Ammon's horn (tissue), 1 donor: ENCODE results near the gene NLK.
"Not testable (repeated sequence)": the region's sequence is repeated elsewhere in the genome, so short reads cannot be mapped to it uniquely, and the experiment has no call there.

Source experiments
- DNase-seq: peaks from one replicate; pipeline ENCODE4 v3.0.0-alpha.2; 2016; ENCODE audit warnings: low spot score

The NLK gene

GRCh38 chr17:28072936-28073533, 30.6 kb downstream of the NLK start:
- no peak for DNase-seq

DNA sequence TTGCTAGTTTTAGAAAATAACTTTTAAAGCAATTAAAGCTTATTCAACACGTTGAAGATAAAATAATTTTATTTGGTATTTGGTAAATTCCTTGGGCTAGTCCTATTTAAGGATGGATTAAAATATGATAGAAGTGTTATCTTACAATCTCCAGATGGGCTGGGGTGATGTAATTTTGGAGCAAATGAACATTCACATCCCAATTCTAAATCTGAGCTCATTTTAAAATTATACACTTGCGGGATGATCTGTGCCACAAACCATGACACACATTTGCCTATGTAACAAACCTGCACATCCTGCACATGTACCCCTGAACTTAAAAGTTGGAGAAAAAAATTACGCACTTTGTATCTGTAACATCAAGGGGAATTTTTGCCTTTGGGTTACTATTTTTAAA, 31.5 kb downstream of the NLK start:
- no peak for DNase-seq

DNA sequence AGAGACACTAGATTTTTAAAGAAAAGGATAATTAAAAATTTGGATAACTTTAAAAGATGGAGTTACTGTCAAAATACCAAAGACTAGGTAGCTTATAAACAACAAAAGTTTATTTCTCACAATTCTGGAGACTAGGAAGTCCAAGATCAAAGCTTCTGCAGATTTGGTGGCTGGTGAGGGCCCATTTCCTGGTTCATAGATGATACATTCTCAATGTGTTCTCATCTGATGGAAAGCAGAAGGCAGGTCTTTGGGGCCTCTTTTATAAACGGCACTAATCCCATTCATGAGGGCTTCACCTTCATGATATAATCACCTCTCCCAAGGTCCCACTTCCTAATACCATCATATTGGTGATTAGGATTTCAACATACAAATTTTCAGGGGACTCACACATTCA, 33.7 kb downstream of the NLK start:
- no peak for DNase-seq

- DNase-seq, result not testable (repeated sequence)
These were observed 34.7 kb downstream of the NLK start for GRCh38 chr17:28077140-28077539.

- DNase-seq, result no peak
These were observed 36.1 kb downstream of the NLK start for GRCh38 chr17:28078341-28079229.

DNA sequence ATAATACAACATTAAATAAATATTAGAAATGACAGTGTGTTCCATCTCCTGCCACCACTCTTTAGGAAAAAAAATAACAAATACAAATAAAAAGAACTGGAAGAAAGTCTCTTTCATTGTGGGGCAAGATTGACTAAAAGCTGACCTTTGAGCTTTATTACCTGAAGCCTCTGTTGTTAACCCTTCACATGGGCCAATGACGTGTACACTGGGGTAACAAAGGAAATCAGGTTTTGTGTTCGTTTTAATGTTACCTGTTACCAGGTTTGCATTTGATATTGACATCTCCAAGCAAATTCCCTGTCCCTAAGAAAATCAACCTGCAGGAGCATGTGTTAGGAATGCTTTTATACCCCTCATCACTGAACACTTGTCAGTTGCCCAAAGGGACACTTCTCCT, 39.0 kb downstream of the NLK start:
- DNase-seq, result no peak

GRCh38 chr17:28085766-28086165, 43.3 kb downstream of the NLK start:
- DNase-seq, result no peak

DNA sequence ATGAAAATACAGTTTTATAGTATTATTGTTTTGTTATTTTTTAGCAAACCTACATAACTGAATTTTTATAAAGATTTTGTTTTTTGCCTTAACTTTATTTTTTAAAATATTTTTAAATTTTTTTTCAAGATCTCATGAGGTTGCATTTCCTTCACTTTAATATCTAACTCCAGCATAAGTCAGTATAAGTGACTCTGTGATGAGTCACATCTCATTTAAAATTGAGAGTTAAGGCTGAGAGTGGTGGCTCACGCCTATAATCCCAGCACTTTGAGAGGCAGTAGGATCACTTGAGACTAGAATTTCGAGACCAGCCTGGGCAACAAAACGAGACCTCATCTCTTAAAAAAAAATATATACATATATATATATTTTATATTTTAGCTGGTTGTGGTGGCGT, 44.0 kb downstream of the NLK start:
- DNase-seq, result no peak

DNA sequence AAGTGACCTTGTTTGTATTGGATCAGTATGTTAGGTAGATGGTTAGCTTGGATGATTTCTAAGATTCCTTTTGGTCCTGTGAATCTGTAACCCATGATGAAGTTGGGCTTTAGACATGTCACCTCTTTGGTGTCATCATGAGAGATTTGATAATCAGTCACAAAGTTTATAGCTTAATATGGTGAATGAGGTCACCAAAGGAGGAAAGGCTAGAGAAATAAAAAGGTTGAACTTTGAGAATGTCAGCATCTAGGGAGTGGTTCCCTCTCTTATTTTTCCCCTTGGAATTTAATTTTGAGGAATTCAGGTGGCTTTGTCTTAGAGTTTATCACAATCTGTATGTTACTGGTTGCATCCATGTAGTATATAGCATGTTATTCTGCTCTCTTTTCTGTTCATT, 45.3 kb downstream of the NLK start:
- DNase-seq, result no peak

GRCh38 chr17:28090551-28090950, 48.1 kb downstream of the NLK start:
- DNase-seq, result no peak

DNA sequence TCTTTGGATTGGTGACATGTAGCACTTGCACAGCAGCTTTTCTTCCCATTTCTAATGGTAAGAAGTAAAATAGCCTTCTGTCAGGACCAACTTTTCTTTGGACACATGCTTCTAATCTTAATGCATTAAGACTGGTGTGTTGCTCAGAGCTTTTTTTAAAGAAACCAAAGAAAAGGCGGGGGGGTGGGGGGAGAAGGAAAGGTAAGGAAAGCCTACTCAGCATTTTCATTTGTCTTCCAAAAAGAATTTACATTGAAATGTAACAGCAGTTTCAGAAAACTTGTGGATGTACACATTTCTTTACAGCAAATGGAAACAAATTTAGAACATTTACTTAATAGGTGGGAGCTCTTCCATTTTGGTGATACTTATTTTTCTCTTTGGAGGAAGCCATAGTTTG, 49.6 kb downstream of the NLK start:
- DNase-seq, result no peak

DNA sequence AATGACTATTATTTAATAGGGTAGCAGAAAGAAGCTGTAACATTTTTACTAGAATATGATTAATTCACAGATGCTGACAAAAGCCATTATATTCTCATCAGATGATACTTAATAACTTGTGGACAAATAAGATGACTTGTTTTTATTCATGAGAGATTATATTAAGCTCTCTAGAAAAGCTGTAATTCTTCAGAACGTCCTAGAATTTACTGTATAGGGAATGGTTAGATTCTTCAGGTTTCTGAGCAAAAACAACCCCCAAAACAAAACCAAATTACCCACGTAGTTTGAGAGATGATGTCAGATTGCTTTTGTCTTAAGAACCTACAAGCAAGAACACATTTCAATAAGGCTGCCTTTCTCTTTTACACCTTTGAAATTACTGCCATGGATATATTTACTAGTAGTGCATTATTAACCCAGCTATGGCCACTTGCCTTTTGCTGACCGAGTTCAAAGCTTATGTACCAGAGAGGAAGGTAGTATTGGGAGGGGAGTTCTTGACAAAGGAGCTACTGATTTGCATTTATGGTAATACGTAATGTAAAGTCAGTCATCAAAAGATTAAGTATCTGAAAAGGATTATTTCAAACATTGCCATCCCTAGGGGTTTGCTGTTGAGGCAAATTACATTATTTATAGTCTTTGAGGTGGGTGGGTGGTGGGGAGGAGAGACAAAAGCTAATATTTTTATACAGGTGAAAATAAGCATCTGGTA, 51.7 kb downstream of the NLK start:
- no peak for DNase-seq

- no peak for DNase-seq
These were observed 54.3 kb downstream of the NLK start for GRCh38 chr17:28096756-28097155.

DNA sequence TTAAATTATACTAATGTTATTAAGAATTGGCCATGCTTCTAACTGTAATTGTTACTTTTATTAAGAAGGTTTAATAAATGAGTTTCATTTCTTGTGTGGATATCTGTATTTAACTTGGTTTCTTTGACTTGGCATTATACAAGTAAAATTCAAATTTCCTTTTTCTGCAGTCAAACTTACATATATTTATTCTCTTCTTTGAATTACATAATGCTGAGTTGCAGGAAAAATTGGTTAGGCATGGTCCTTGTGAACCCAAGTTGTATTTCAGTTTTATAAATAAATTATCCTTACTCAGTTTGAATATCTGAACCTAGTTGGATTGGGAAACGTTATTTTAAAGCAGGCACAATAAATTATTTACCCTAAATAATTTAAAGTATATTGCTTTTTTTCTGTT, 54.8 kb downstream of the NLK start:
- no peak for DNase-seq

GRCh38 chr17:28097901-28098300, 55.4 kb downstream of the NLK start:
- no peak for DNase-seq

GRCh38 chr17:28098591-28098990, 56.1 kb downstream of the NLK start:
- not testable (repeated sequence) for DNase-seq

GRCh38 chr17:28100251-28100650, 57.8 kb downstream of the NLK start:
- no peak for DNase-seq

- no peak for DNase-seq
These were observed 58.5 kb downstream of the NLK start for GRCh38 chr17:28100936-28101335.

- DNase-seq, result no peak
These were observed 59.4 kb downstream of the NLK start for GRCh38 chr17:28101919-28102318.

DNA sequence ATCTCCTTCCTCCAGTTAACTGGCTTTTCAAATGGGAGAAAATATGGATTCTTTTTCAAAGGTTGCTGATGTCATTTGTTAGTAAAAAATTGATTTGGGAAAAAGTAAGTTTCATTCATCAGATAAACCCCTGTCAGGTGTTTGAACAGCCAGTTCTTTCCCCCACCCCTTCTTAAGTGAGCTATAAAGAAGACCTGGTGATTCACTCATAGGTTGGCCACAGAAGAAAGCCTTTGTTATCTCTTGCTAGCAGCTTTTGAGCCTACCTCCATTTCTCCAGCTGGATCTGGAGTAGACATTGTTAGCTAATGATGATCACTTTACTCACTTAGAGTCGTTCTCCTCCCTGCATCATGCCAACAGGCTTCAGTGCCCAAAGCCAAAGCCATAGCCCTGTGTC, 63.0 kb downstream of the NLK start:
- no peak for DNase-seq

DNA sequence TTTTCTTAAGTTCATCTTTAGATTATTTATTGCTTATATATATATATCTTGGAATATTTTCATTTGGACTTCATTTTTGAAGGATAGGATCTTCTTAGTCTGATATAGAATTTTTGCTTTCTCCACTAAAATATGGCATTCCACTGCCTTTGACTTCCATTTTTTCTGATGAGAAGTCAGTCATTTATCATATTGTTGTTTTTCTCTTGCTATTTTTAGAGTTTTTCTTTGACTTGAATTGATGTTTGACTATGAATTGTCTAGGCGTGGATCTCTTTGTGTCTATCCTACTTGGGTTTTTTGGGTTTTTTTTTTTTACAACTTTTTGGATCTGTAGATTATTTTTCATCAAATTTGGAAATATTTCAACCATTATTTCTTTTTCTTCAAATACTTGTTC, 67.7 kb downstream of the NLK start:
- DNase-seq, result no peak

- DNase-seq, result no peak
These were observed 69.7 kb downstream of the NLK start for GRCh38 chr17:28112181-28112580.

DNA sequence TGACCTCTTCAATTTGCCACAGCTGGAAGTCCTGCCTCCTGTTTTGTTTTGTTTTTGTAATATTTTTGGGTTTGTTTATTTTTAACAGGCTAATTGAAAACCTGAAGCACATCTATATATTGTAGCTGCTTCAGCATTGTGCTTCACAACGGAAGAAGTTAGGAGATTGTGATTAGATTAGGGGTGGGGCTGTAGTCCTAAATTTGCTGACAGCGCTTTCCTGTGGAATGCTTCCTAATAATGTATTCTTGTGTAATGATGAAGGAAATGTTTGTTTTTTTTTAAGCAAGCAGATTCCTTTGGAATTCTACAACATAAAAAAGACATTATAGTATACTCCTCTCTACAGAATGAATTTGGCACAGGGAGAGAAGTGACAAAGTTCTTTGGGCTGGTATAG, 70.1 kb downstream of the NLK start:
- DNase-seq, result no peak
